ENCODE results near the gene LGALS16.
"Not testable (repeated sequence)": the region's sequence is repeated elsewhere in the genome, so short reads cannot be mapped to it uniquely, and the experiment has no call there.

LGALS16 gene

DNA sequence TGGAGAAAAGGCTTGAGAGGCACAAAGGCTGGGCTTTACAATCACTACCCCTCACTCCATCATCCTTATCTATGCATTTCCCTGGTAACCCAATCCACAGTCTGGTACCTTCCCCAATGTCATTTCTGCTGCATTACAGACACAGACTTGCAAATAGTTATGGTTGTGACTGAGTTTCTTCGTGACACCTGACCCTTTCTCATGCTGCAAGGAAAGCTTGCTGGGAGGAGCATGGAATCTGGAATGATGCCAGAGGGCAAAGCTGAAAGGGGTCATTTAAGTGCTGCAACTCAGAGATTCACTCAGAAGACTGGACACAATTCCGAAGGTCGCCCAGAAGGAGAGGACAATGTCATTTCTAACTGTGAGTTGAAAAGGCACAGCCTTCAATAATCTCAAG lies at the start of gene LGALS16:
LGALS16 (plus strand) TSS at position 301 of the 400 bp plus-strand sequence; CDS start at position 350, 49 bp downstream.
- Histone ChIP-seq H3K27ac (ENCODE audit: low read length) (no peak within 1 kb of the TSS), H3K9me3 (ENCODE audit: control insufficient read depth, low read depth, low read length) (no peaks in the 10 kb centered on the region), H3K9ac (ENCODE audit: low read length) (no peak within 1 kb of the TSS), H3K27me3 (ENCODE audit: control insufficient read depth, insufficient read depth, low read length) (no peaks in the 10 kb centered on the region), H3K36me3 (ENCODE audit: control insufficient read depth, low read depth, low read length) (no peaks in the 10 kb centered on the region), H3K4me3 (ENCODE audit: low read length) (no peak within 1 kb of the TSS), H3K4me1 (ENCODE audit: control insufficient read depth, low read depth, low read length) (no peaks in the 10 kb centered on the region)

GRCh38 chr19:39607021-39607420 lies 48.7 kb upstream of the LGALS16 start:
- peaks cover 6% of the 10 kb centered on the region for H3K27me3 ChIP-seq (ENCODE audit: control insufficient read depth, insufficient read depth, low read length)
- no peaks in the 10 kb centered on the region for H3K36me3 ChIP-seq (ENCODE audit: control insufficient read depth, low read depth, low read length)
- H3K4me1 ChIP-seq (ENCODE audit: control insufficient read depth, low read depth, low read length), result no peaks in the 10 kb centered on the region
- no peak overlapping the region for H3K9ac ChIP-seq (ENCODE audit: low read length)
- no peak overlapping the region for H3K4me3 ChIP-seq (ENCODE audit: low read length)
- H3K9me3 ChIP-seq (ENCODE audit: control insufficient read depth, low read depth, low read length), result no peaks in the 10 kb centered on the region
- H3K27ac ChIP-seq (ENCODE audit: low read length), result no peak overlapping the region

DNA sequence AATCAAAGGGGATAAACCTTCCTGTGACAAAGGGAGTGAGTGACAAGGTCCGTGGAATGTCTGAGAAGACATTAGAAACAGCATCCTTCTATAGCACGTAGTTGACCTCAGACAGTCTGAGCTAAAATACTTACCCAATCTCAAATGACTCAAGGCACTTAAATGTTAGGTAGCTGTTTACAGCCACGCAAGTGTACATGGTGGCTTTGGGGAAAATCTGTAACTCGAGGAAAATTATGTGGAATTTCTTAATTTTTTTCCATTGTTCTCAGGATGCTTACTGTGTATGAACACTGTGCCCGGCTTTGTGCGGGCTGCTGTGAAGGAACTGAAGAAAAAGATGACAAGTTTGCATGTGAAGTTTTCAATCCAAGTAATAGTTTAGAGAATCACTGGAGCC lies 48.2 kb upstream of the LGALS16 start:
- H3K27ac ChIP-seq (ENCODE audit: low read length), result no peak overlapping the region
- H3K27me3 ChIP-seq (ENCODE audit: control insufficient read depth, insufficient read depth, low read length), result peaks cover 6% of the 10 kb centered on the region
- H3K4me3 ChIP-seq (ENCODE audit: low read length), result no peak overlapping the region
- H3K9ac ChIP-seq (ENCODE audit: low read length), result no peak overlapping the region
- no peaks in the 10 kb centered on the region for H3K36me3 ChIP-seq (ENCODE audit: control insufficient read depth, low read depth, low read length)
- H3K4me1 ChIP-seq (ENCODE audit: control insufficient read depth, low read depth, low read length), result no peaks in the 10 kb centered on the region
- H3K9me3 ChIP-seq (ENCODE audit: control insufficient read depth, low read depth, low read length), result no peaks in the 10 kb centered on the region

- Histone ChIP-seq H3K36me3 (ENCODE audit: control insufficient read depth, low read depth, low read length) (no peaks in the 10 kb centered on the region), H3K27ac (ENCODE audit: low read length) (no peak overlapping the region), H3K27me3 (ENCODE audit: control insufficient read depth, insufficient read depth, low read length) (no peaks in the 10 kb centered on the region), H3K4me1 (ENCODE audit: control insufficient read depth, low read depth, low read length) (no peaks in the 10 kb centered on the region), H3K9ac (ENCODE audit: low read length) (no peak overlapping the region), H3K9me3 (ENCODE audit: control insufficient read depth, low read depth, low read length) (peaks cover 6% of the 10 kb centered on the region), H3K4me3 (ENCODE audit: low read length) (no peak overlapping the region)
Observed at GRCh38 chr19:39613597-39613996, 42.1 kb upstream of the LGALS16 start.

DNA sequence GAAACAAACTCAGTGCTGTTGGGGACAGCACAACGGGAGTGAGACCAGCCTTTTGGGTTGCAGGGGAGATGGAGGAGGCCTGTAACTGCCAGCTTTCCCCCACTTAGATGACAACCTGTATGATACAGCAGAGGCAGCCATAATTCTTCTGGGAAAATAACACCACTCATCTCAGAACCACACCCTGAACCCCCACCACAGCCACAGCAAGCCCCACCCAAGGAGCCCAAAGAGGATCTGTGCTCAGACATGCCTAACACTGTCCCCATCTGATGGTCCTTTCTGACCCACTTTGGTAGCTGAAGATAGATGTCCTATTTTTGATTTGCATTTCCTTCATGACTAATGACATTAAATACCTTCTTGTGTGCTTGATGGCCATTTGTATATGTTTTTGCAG lies 38.0 kb upstream of the LGALS16 start:
- Histone ChIP-seq H3K27ac (ENCODE audit: low read length) (no peak overlapping the region), H3K9me3 (ENCODE audit: control insufficient read depth, low read depth, low read length) (peaks cover 6% of the 10 kb centered on the region), H3K4me1 (ENCODE audit: control insufficient read depth, low read depth, low read length) (no peaks in the 10 kb centered on the region), H3K36me3 (ENCODE audit: control insufficient read depth, low read depth, low read length) (no peaks in the 10 kb centered on the region), H3K27me3 (ENCODE audit: control insufficient read depth, insufficient read depth, low read length) (no peaks in the 10 kb centered on the region), H3K9ac (ENCODE audit: low read length) (no peak overlapping the region), H3K4me3 (ENCODE audit: low read length) (no peak overlapping the region)

DNA sequence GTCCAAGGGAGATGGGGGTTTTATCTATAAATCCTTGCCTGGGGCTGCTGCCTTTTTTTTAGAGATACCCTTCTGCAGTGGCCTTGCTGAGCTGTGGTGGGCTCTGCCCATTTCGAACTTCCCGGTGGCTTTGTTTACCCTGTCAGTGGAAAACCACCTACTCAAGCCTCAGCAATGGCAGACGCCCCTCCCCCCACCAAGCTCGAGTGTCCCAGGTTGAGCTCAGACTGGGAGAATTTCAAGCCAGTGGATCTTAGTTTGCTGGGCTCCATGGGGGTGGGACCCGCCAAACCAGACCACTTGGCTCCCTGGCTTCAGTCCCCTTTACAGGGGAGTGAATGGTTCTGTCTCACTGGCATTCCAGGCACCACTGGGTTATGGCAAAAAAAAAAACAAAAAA lies 31.8 kb upstream of the LGALS16 start:
- H3K9ac ChIP-seq (ENCODE audit: low read length), result no peak overlapping the region
- no peaks in the 10 kb centered on the region for H3K27me3 ChIP-seq (ENCODE audit: control insufficient read depth, insufficient read depth, low read length)
- no peak overlapping the region for H3K27ac ChIP-seq (ENCODE audit: low read length)

DNA sequence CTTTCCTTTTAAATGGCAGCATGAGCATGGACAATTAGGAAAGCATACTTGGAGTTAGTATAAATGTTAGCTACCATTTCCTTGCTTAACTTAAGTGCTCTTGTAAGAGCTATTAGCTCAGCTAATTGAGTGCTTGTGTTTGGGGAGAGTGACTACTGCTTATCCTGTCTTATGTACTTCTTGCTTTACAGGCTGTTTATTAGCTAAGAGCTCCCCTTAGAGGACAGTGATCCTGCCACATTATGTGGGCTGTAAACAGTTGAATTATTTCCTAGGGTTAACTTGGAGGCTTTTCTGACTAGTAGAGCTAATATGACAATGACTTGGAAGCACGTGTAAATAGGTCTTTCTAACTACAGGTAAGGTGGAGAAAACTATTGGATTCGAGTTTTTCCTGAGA lies 28.1 kb upstream of the LGALS16 start:
- not testable (repeated sequence) for H3K36me3 ChIP-seq (ENCODE audit: control insufficient read depth, low read depth, low read length); H3K27ac ChIP-seq (ENCODE audit: low read length); H3K4me1 ChIP-seq (ENCODE audit: control insufficient read depth, low read depth, low read length); H3K27me3 ChIP-seq (ENCODE audit: control insufficient read depth, insufficient read depth, low read length); H3K9ac ChIP-seq (ENCODE audit: low read length); H3K9me3 ChIP-seq (ENCODE audit: control insufficient read depth, low read depth, low read length); H3K4me3 ChIP-seq (ENCODE audit: low read length)

More for the DNA sequence above, 31.8 kb upstream of the LGALS16 start:
- H3K4me1 ChIP-seq (ENCODE audit: control insufficient read depth, low read depth, low read length), result peaks cover 9% of the 10 kb centered on the region
- no peak overlapping the region for H3K4me3 ChIP-seq (ENCODE audit: low read length)
- H3K36me3 ChIP-seq (ENCODE audit: control insufficient read depth, low read depth, low read length), result no peaks in the 10 kb centered on the region
- H3K9me3 ChIP-seq (ENCODE audit: control insufficient read depth, low read depth, low read length), result no peaks in the 10 kb centered on the region

DNA sequence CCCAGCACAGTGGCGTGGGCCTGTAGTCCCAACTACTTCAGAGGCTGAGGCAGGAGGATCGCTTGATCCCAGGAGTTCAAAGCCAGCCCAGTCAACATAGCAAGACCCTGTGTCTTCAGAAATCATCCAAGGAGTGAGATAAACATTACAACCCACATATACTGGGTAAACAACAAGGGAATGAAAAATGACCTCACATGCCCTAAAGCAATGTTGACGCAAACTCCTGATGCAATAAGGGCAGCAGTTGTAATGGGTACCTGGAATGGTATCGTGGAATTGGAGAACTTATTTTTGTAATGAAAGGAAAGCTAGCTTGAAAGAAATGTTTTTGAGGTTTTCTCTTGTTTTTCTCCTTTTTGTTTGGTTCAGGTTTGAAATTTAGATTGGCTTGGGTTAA lies 24.5 kb upstream of the LGALS16 start:
- no peak overlapping the region for H3K9ac ChIP-seq (ENCODE audit: low read length)
- no peaks in the 10 kb centered on the region for H3K9me3 ChIP-seq (ENCODE audit: control insufficient read depth, low read depth, low read length)
- H3K4me3 ChIP-seq (ENCODE audit: low read length), result no peak overlapping the region
- no peaks in the 10 kb centered on the region for H3K4me1 ChIP-seq (ENCODE audit: control insufficient read depth, low read depth, low read length)
- H3K36me3 ChIP-seq (ENCODE audit: control insufficient read depth, low read depth, low read length), result no peaks in the 10 kb centered on the region
- H3K27ac ChIP-seq (ENCODE audit: low read length), result no peak overlapping the region
- no peaks in the 10 kb centered on the region for H3K27me3 ChIP-seq (ENCODE audit: control insufficient read depth, insufficient read depth, low read length)

GRCh38 chr19:39631626-39632025 lies 24.1 kb upstream of the LGALS16 start:
- Histone ChIP-seq H3K27me3 (ENCODE audit: control insufficient read depth, insufficient read depth, low read length) (no peaks in the 10 kb centered on the region), H3K4me1 (ENCODE audit: control insufficient read depth, low read depth, low read length) (no peaks in the 10 kb centered on the region), H3K9ac (ENCODE audit: low read length) (no peak overlapping the region), H3K27ac (ENCODE audit: low read length) (no peak overlapping the region), H3K9me3 (ENCODE audit: control insufficient read depth, low read depth, low read length) (no peaks in the 10 kb centered on the region), H3K36me3 (ENCODE audit: control insufficient read depth, low read depth, low read length) (no peaks in the 10 kb centered on the region), H3K4me3 (ENCODE audit: low read length) (no peak overlapping the region)

- H3K27ac ChIP-seq (ENCODE audit: low read length), result no peak overlapping the region
- peaks cover 5% of the 10 kb centered on the region for H3K27me3 ChIP-seq (ENCODE audit: control insufficient read depth, insufficient read depth, low read length)
- no peaks in the 10 kb centered on the region for H3K36me3 ChIP-seq (ENCODE audit: control insufficient read depth, low read depth, low read length)
- H3K4me3 ChIP-seq (ENCODE audit: low read length), result no peak overlapping the region
- H3K4me1 ChIP-seq (ENCODE audit: control insufficient read depth, low read depth, low read length), result no peaks in the 10 kb centered on the region
- H3K9ac ChIP-seq (ENCODE audit: low read length), result no peak overlapping the region
- H3K9me3 ChIP-seq (ENCODE audit: control insufficient read depth, low read depth, low read length), result no peaks in the 10 kb centered on the region
Observed at GRCh38 chr19:39637891-39638290, 17.8 kb upstream of the LGALS16 start.

- no peak overlapping the region for H3K27ac ChIP-seq (ENCODE audit: low read length)
- H3K9me3 ChIP-seq (ENCODE audit: control insufficient read depth, low read depth, low read length), result no peaks in the 10 kb centered on the region
- H3K36me3 ChIP-seq (ENCODE audit: control insufficient read depth, low read depth, low read length), result no peaks in the 10 kb centered on the region
- no peak overlapping the region for H3K4me3 ChIP-seq (ENCODE audit: low read length)
- no peak overlapping the region for H3K9ac ChIP-seq (ENCODE audit: low read length)
- H3K27me3 ChIP-seq (ENCODE audit: control insufficient read depth, insufficient read depth, low read length), result peaks cover 5% of the 10 kb centered on the region
- no peaks in the 10 kb centered on the region for H3K4me1 ChIP-seq (ENCODE audit: control insufficient read depth, low read depth, low read length)
Observed at GRCh38 chr19:39641773-39642172, 13.9 kb upstream of the LGALS16 start.

- no peaks in the 10 kb centered on the region for H3K36me3 ChIP-seq (ENCODE audit: control insufficient read depth, low read depth, low read length)
- no peak overlapping the region for H3K27ac ChIP-seq (ENCODE audit: low read length)
- peaks cover 11% of the 10 kb centered on the region for H3K27me3 ChIP-seq (ENCODE audit: control insufficient read depth, insufficient read depth, low read length)
- no peaks in the 10 kb centered on the region for H3K9me3 ChIP-seq (ENCODE audit: control insufficient read depth, low read depth, low read length)
- H3K9ac ChIP-seq (ENCODE audit: low read length), result no peak overlapping the region
- no peak overlapping the region for H3K4me3 ChIP-seq (ENCODE audit: low read length)
- H3K4me1 ChIP-seq (ENCODE audit: control insufficient read depth, low read depth, low read length), result no peaks in the 10 kb centered on the region
Observed at GRCh38 chr19:39643591-39643990, 12.1 kb upstream of the LGALS16 start.

Data from iPS-18a (cell line).